Neutrophil (primary cell): ENCODE results near the gene MITF.

Experiments used
- H3K27ac ChIP-seq: fragments of 200-600 bp; sonication (generic); 2 replicates; pipeline ENCODE4 v1.5.1; 2016; ENCODE audit warnings: mild to moderate bottlenecking, moderate library complexity
- H3K27me3 ChIP-seq: fragments of 200-600 bp; sonication (generic); 2 replicates; pipeline ENCODE4 v1.6.0; 2016; ENCODE audit warnings: mild to moderate bottlenecking
- H3K36me3 ChIP-seq: fragments of 200-600 bp; sonication (generic); 2 replicates; pipeline ENCODE4 v1.5.1; 2017
- H3K4me1 ChIP-seq, 2 experiments: fragments of 200-600 bp in 1 of 2; sonication (generic) in 1 of 2; 1 replicate in 1 of 2; 2 replicates in 1 of 2; pipeline versions ENCODE4 v1.5.1 to v1.6.1; 2013 to 2016; ENCODE audit warnings: low read depth in 1 of 2, low read length in 1 of 2, mild to moderate bottlenecking in 1 of 2, moderate library complexity in 1 of 2; ENCODE audit not compliant: control insufficient read depth in 1 of 2, insufficient read depth in 1 of 2
- H3K4me3 ChIP-seq, 2 experiments: fragments of 200-600 bp in 1 of 2; sonication (generic) in 1 of 2; 1 replicate in 1 of 2; 2 replicates in 1 of 2; pipeline ENCODE4 v1.5.1; 2013 to 2016; ENCODE audit warnings: low read depth in 1 of 2, low read length in 1 of 2, mild to moderate bottlenecking in 1 of 2, moderate library complexity in 1 of 2
- H3K9me3 ChIP-seq: fragments of 200-600 bp; sonication (generic); 2 replicates; pipeline ENCODE4 v1.5.1; 2016
- TF ChIP-seq, protein P1 (sequence below): fragments of 200-600 bp; sonication (generic); IDR thresholded peaks from 2 replicates; pipeline ENCODE4 v1.5.1; 2016; ENCODE audit warnings: antibody characterized with exemption

The MITF gene

DNA sequence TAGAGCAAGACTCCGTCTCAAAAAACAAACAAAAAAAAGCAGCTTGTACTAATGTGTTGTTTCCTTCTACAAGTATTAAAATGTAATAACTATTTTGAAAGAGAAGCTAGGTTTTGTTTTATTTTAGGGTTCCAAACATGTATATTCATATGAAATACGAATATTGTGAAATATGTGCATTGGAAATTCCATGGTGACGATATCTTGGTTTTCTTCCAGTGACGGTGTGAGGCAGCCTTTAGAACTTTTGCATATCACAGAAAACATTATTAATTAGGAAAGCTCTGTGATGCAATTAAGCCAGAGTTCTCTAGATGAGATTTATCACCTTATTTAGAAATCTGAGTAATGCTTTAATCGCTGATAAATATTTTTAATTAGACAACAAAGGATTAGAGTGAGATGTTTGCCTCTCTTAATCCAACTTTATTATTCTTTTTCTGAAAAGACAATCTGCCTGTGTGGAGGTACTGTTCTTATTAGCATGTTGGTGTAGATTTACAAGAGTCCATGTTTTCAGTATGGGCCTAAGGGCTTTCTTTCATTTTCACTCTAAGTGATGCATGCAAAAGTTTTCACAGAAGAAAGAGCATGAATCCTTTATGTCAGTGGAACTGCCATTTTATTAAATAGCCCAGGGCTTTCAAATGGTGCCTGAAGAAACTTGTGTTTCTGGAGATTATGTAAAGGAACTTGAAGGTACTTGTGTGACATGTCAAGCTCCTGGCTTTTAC is 222.6 kb downstream of the MITF start:
- no peak overlapping the region for H3K4me3 ChIP-seq
- no peaks in the 10 kb centered on the region for H3K36me3 ChIP-seq
- no peaks in the 10 kb centered on the region for H3K27me3 ChIP-seq
- H3K4me1 ChIP-seq: no peaks in the 10 kb centered on the region
- no peak overlapping the region for H3K27ac ChIP-seq
- TF ChIP-seq, protein P1, sequence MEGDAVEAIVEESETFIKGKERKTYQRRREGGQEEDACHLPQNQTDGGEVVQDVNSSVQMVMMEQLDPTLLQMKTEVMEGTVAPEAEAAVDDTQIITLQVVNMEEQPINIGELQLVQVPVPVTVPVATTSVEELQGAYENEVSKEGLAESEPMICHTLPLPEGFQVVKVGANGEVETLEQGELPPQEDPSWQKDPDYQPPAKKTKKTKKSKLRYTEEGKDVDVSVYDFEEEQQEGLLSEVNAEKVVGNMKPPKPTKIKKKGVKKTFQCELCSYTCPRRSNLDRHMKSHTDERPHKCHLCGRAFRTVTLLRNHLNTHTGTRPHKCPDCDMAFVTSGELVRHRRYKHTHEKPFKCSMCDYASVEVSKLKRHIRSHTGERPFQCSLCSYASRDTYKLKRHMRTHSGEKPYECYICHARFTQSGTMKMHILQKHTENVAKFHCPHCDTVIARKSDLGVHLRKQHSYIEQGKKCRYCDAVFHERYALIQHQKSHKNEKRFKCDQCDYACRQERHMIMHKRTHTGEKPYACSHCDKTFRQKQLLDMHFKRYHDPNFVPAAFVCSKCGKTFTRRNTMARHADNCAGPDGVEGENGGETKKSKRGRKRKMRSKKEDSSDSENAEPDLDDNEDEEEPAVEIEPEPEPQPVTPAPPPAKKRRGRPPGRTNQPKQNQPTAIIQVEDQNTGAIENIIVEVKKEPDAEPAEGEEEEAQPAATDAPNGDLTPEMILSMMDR: no peak
- no peaks in the 10 kb centered on the region for H3K9me3 ChIP-seq

DNA sequence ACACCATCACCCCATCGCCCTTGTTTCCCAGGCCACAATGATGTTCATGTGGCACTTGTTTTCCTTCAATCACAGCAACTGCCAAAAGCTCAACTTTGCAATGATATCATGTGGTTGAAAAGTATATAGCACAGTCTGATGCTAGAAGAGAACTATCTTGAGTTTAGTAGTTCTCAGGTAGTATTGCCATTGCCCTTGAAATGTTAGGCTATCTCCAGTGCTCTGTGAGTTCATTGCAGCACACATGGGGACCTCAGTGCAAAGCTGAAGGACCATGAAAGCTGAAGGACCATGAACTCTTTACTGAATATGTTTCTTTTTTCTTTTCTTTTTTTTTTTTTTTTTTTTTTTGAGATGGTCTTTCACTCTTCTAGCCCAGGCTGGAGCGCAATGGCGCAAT is 224.4 kb downstream of the MITF start:
- H3K36me3 ChIP-seq: no peaks in the 10 kb centered on the region
- H3K27me3 ChIP-seq: no peaks in the 10 kb centered on the region
- no peak overlapping the region for H3K4me3 ChIP-seq
- H3K4me1 ChIP-seq: no peaks in the 10 kb centered on the region
- no peak overlapping the region for H3K27ac ChIP-seq
- TF ChIP-seq, protein P1: no peak
- no peaks in the 10 kb centered on the region for H3K9me3 ChIP-seq

DNA sequence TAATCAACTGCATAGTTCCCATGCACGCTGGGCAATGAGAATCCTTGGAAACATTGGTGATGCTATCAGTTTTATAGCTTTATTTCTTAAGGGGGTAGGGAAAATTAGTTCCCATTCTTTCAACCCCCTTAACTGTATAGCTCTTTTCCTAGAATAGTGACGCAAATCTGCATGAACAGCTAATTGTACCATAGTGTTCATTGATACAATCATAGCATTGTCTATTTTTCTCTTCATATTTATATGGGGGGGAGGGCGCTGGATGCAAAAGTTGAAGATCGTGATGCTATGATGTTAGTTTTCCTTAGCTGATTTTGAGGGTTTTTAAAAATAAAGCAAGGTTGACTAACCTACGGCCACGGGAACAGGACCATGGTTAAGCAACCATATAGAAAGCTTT is 227.9 kb downstream of the MITF start:
- TF ChIP-seq, protein P1: no peak
- Histone ChIP-seq H3K4me1 (no peaks in the 10 kb centered on the region), H3K27ac (no peak overlapping the region), H3K4me3 (no peak overlapping the region), H3K36me3 (no peaks in the 10 kb centered on the region), H3K9me3 (no peaks in the 10 kb centered on the region), H3K27me3 (no peaks in the 10 kb centered on the region)

DNA sequence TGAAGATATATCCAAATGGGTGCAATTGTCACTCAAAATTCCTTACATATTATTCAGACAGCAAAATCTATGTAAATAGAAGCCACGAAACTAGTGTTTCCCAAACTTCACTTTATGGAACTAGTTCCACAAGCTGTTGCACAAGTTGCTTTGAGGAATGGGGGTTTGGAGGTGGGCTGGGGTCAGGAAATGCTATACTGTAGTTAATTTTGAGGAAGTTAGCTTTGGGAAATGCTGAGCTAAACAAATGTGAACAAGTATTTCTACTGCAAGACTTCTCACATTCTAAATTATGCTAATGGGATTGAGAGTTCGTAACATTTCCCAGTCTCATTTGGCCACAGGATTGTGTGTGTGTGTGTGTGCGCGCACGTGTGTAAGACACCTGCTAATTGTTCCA is 231.6 kb downstream of the MITF start:
- no peak overlapping the region for H3K27ac ChIP-seq
- no peaks in the 10 kb centered on the region for H3K27me3 ChIP-seq
- H3K9me3 ChIP-seq: no peaks in the 10 kb centered on the region
- no peak overlapping the region for H3K4me3 ChIP-seq
- TF ChIP-seq, protein P1: no peak
- H3K36me3 ChIP-seq: no peaks in the 10 kb centered on the region
- H3K4me1 ChIP-seq: no peaks in the 10 kb centered on the region

DNA sequence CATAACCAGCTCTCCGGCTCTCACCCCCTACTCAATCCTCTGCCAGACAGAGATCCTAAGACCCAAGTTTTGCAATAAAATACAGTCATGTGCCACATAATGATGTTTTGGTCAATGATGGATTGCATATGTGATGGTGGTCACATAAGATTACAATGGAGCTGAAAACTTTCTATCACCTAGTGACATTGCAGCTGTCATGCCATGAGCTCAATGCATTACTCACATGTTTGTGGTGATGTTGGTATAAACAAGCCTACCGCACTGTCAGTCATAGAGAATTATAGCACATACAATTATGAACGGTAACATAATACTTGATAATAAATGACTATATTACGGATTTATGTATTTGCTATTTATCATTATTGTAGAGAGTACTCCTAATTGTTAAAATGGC is 233.4 kb downstream of the MITF start:
- peaks cover 4% of the 10 kb centered on the region for H3K9me3 ChIP-seq
- no peaks in the 10 kb centered on the region for H3K27me3 ChIP-seq
- H3K27ac ChIP-seq: no peak overlapping the region
- no peaks in the 10 kb centered on the region for H3K36me3 ChIP-seq
- TF ChIP-seq, protein P1: no peak
- no peak overlapping the region for H3K4me3 ChIP-seq
- no peaks in the 10 kb centered on the region for H3K4me1 ChIP-seq
